ENCODE results near the gene ZFPL1.

The ZFPL1 gene

GRCh38 chr11:65060913-65061408 lies 23.1 kb upstream of the ZFPL1 start:
- H3K9ac ChIP-seq (ENCODE audit: low read length): no peak overlapping the region
- H3K9me3 ChIP-seq (ENCODE audit: low read length): no peaks in the 10 kb centered on the region

GRCh38 chr11:65063532-65063931 lies 20.5 kb upstream of the ZFPL1 start:
- H3K9ac ChIP-seq (ENCODE audit: low read length): no peak overlapping the region

More at GRCh38 chr11:65060913-65061408, 23.1 kb upstream of the ZFPL1 start:
- H3K36me3 ChIP-seq (ENCODE audit: insufficient read depth, low read length): no peaks in the 10 kb centered on the region
- no peaks in the 10 kb centered on the region for H3K4me1 ChIP-seq (ENCODE audit: insufficient read depth, low read length)
- no peak overlapping the region for H3K4me3 ChIP-seq (ENCODE audit: low read depth in 1 of 2, low read length in 2 of 2)
- H3K27ac ChIP-seq (ENCODE audit: low read depth, low read length): no peak overlapping the region
- no peaks in the 10 kb centered on the region for H3K27me3 ChIP-seq (ENCODE audit: control insufficient read depth in 1 of 2, insufficient read depth in 2 of 2, low read length in 2 of 2)

GRCh38 chr11:65064847-65065240 lies 19.2 kb upstream of the ZFPL1 start:
- Histone ChIP-seq H3K4me1 (ENCODE audit: insufficient read depth, low read length) (no peaks in the 10 kb centered on the region), H3K27ac (ENCODE audit: low read depth, low read length) (no peak overlapping the region), H3K9me3 (ENCODE audit: low read length) (no peaks in the 10 kb centered on the region), H3K9ac (ENCODE audit: low read length) (no peak overlapping the region), H3K36me3 (ENCODE audit: insufficient read depth, low read length) (no peaks in the 10 kb centered on the region), H3K4me3 (ENCODE audit: low read depth in 1 of 2, low read length in 2 of 2) (no peak overlapping the region), H3K27me3 (ENCODE audit: control insufficient read depth in 1 of 2, insufficient read depth in 2 of 2, low read length in 2 of 2) (no peaks in the 10 kb centered on the region)

More at GRCh38 chr11:65063532-65063931, 20.5 kb upstream of the ZFPL1 start:
- Histone ChIP-seq H3K27me3 (ENCODE audit: control insufficient read depth in 1 of 2, insufficient read depth in 2 of 2, low read length in 2 of 2) (no peaks in the 10 kb centered on the region), H3K27ac (ENCODE audit: low read depth, low read length) (no peak overlapping the region), H3K36me3 (ENCODE audit: insufficient read depth, low read length) (no peaks in the 10 kb centered on the region), H3K9me3 (ENCODE audit: low read length) (no peaks in the 10 kb centered on the region), H3K4me1 (ENCODE audit: insufficient read depth, low read length) (no peaks in the 10 kb centered on the region), H3K4me3 (ENCODE audit: low read depth in 1 of 2, low read length in 2 of 2) (no peak overlapping the region)

GRCh38 chr11:65065851-65066250 lies 18.2 kb upstream of the ZFPL1 start:
- no peaks in the 10 kb centered on the region for H3K9me3 ChIP-seq (ENCODE audit: low read length)
- H3K36me3 ChIP-seq (ENCODE audit: insufficient read depth, low read length): no peaks in the 10 kb centered on the region
- no peak overlapping the region for H3K9ac ChIP-seq (ENCODE audit: low read length)
- no peak overlapping the region for H3K4me3 ChIP-seq (ENCODE audit: low read depth in 1 of 2, low read length in 2 of 2)
- no peaks in the 10 kb centered on the region for H3K4me1 ChIP-seq (ENCODE audit: insufficient read depth, low read length)
- H3K27me3 ChIP-seq (ENCODE audit: control insufficient read depth in 1 of 2, insufficient read depth in 2 of 2, low read length in 2 of 2): no peaks in the 10 kb centered on the region
- H3K27ac ChIP-seq (ENCODE audit: low read depth, low read length): no peak overlapping the region

- no peaks in the 10 kb centered on the region for H3K9me3 ChIP-seq (ENCODE audit: low read length)
- no peak overlapping the region for H3K4me3 ChIP-seq (ENCODE audit: low read depth in 1 of 2, low read length in 2 of 2)
- no peaks in the 10 kb centered on the region for H3K36me3 ChIP-seq (ENCODE audit: insufficient read depth, low read length)
- H3K27me3 ChIP-seq (ENCODE audit: control insufficient read depth in 1 of 2, insufficient read depth in 2 of 2, low read length in 2 of 2): no peaks in the 10 kb centered on the region
- H3K4me1 ChIP-seq (ENCODE audit: insufficient read depth, low read length): no peaks in the 10 kb centered on the region
- no peak overlapping the region for H3K27ac ChIP-seq (ENCODE audit: low read depth, low read length)
- no peak overlapping the region for H3K9ac ChIP-seq (ENCODE audit: low read length)
Observed at GRCh38 chr11:65066315-65066714, 17.7 kb upstream of the ZFPL1 start.

GRCh38 chr11:65066805-65067291 lies 17.2 kb upstream of the ZFPL1 start:
- H3K9ac ChIP-seq (ENCODE audit: low read length): no peak overlapping the region
- H3K4me1 ChIP-seq (ENCODE audit: insufficient read depth, low read length): no peaks in the 10 kb centered on the region
- H3K27me3 ChIP-seq (ENCODE audit: control insufficient read depth in 1 of 2, insufficient read depth in 2 of 2, low read length in 2 of 2): no peaks in the 10 kb centered on the region
- no peak overlapping the region for H3K4me3 ChIP-seq (ENCODE audit: low read depth in 1 of 2, low read length in 2 of 2)
- H3K36me3 ChIP-seq (ENCODE audit: insufficient read depth, low read length): no peaks in the 10 kb centered on the region
- H3K9me3 ChIP-seq (ENCODE audit: low read length): no peaks in the 10 kb centered on the region
- no peak overlapping the region for H3K27ac ChIP-seq (ENCODE audit: low read depth, low read length)

GRCh38 chr11:65067446-65067845 lies 16.6 kb upstream of the ZFPL1 start:
- no peak overlapping the region for H3K27ac ChIP-seq (ENCODE audit: low read depth, low read length)
- no peaks in the 10 kb centered on the region for H3K27me3 ChIP-seq (ENCODE audit: control insufficient read depth in 1 of 2, insufficient read depth in 2 of 2, low read length in 2 of 2)
- no peaks in the 10 kb centered on the region for H3K36me3 ChIP-seq (ENCODE audit: insufficient read depth, low read length)
- no peak overlapping the region for H3K4me3 ChIP-seq (ENCODE audit: low read depth in 1 of 2, low read length in 2 of 2)
- no peak overlapping the region for H3K9ac ChIP-seq (ENCODE audit: low read length)
- H3K4me1 ChIP-seq (ENCODE audit: insufficient read depth, low read length): no peaks in the 10 kb centered on the region
- H3K9me3 ChIP-seq (ENCODE audit: low read length): no peaks in the 10 kb centered on the region

GRCh38 chr11:65069217-65069616 lies 14.8 kb upstream of the ZFPL1 start:
- H3K9me3 ChIP-seq (ENCODE audit: low read length): no peaks in the 10 kb centered on the region
- no peak overlapping the region for H3K4me3 ChIP-seq (ENCODE audit: low read depth in 1 of 2, low read length in 2 of 2)
- H3K27me3 ChIP-seq (ENCODE audit: control insufficient read depth in 1 of 2, insufficient read depth in 2 of 2, low read length in 2 of 2): no peaks in the 10 kb centered on the region
- no peak overlapping the region for H3K9ac ChIP-seq (ENCODE audit: low read length)
- H3K4me1 ChIP-seq (ENCODE audit: insufficient read depth, low read length): no peaks in the 10 kb centered on the region
- H3K27ac ChIP-seq (ENCODE audit: low read depth, low read length): no peak overlapping the region
- no peaks in the 10 kb centered on the region for H3K36me3 ChIP-seq (ENCODE audit: insufficient read depth, low read length)

GRCh38 chr11:65071907-65072630 lies 12.0 kb upstream of the ZFPL1 start:
- no peaks in the 10 kb centered on the region for H3K4me1 ChIP-seq (ENCODE audit: insufficient read depth, low read length)
- H3K27ac ChIP-seq (ENCODE audit: low read depth, low read length): no peak overlapping the region
- no peaks in the 10 kb centered on the region for H3K36me3 ChIP-seq (ENCODE audit: insufficient read depth, low read length)
- no peaks in the 10 kb centered on the region for H3K27me3 ChIP-seq (ENCODE audit: control insufficient read depth in 1 of 2, insufficient read depth in 2 of 2, low read length in 2 of 2)
- no peak overlapping the region for H3K9ac ChIP-seq (ENCODE audit: low read length)
- no peak overlapping the region for H3K4me3 ChIP-seq (ENCODE audit: low read depth in 1 of 2, low read length in 2 of 2)
- H3K9me3 ChIP-seq (ENCODE audit: low read length): no peaks in the 10 kb centered on the region

- no peaks in the 10 kb centered on the region for H3K4me1 ChIP-seq (ENCODE audit: insufficient read depth, low read length)
- H3K36me3 ChIP-seq (ENCODE audit: insufficient read depth, low read length): no peaks in the 10 kb centered on the region
- no peak overlapping the region for H3K4me3 ChIP-seq (ENCODE audit: low read depth in 1 of 2, low read length in 2 of 2)
- no peak overlapping the region for H3K27ac ChIP-seq (ENCODE audit: low read depth, low read length)
- no peak overlapping the region for H3K9ac ChIP-seq (ENCODE audit: low read length)
- H3K9me3 ChIP-seq (ENCODE audit: low read length): no peaks in the 10 kb centered on the region
- no peaks in the 10 kb centered on the region for H3K27me3 ChIP-seq (ENCODE audit: control insufficient read depth in 1 of 2, insufficient read depth in 2 of 2, low read length in 2 of 2)
Observed at GRCh38 chr11:65072631-65072966, 11.4 kb upstream of the ZFPL1 start.

GRCh38 chr11:65077451-65077850 lies 6.6 kb upstream of the ZFPL1 start:
- Histone ChIP-seq H3K27ac (ENCODE audit: low read depth, low read length) (no peak overlapping the region), H3K9me3 (ENCODE audit: low read length) (no peaks in the 10 kb centered on the region), H3K4me1 (ENCODE audit: insufficient read depth, low read length) (no peaks in the 10 kb centered on the region), H3K9ac (ENCODE audit: low read length) (no peak overlapping the region), H3K36me3 (ENCODE audit: insufficient read depth, low read length) (no peaks in the 10 kb centered on the region), H3K4me3 (ENCODE audit: low read depth in 1 of 2, low read length in 2 of 2) (no peak overlapping the region), H3K27me3 (ENCODE audit: control insufficient read depth in 1 of 2, insufficient read depth in 2 of 2, low read length in 2 of 2) (no peaks in the 10 kb centered on the region)

- no peaks in the 10 kb centered on the region for H3K27me3 ChIP-seq (ENCODE audit: control insufficient read depth in 1 of 2, insufficient read depth in 2 of 2, low read length in 2 of 2)
- H3K9ac ChIP-seq (ENCODE audit: low read length): no peak overlapping the region
- H3K36me3 ChIP-seq (ENCODE audit: insufficient read depth, low read length): no peaks in the 10 kb centered on the region
- H3K4me1 ChIP-seq (ENCODE audit: insufficient read depth, low read length): peaks cover under 1% of the 10 kb centered on the region
- H3K9me3 ChIP-seq (ENCODE audit: low read length): no peaks in the 10 kb centered on the region
- no peak overlapping the region for H3K4me3 ChIP-seq (ENCODE audit: low read depth in 1 of 2, low read length in 2 of 2)
- H3K27ac ChIP-seq (ENCODE audit: low read depth, low read length): no peak overlapping the region
Observed at GRCh38 chr11:65078151-65078550, 5.9 kb upstream of the ZFPL1 start.

Measured in muscle layer of colon (tissue), 2 donors.